Measurements from ENCODE around the gene DGCR8.

Gene DGCR8

DNA sequence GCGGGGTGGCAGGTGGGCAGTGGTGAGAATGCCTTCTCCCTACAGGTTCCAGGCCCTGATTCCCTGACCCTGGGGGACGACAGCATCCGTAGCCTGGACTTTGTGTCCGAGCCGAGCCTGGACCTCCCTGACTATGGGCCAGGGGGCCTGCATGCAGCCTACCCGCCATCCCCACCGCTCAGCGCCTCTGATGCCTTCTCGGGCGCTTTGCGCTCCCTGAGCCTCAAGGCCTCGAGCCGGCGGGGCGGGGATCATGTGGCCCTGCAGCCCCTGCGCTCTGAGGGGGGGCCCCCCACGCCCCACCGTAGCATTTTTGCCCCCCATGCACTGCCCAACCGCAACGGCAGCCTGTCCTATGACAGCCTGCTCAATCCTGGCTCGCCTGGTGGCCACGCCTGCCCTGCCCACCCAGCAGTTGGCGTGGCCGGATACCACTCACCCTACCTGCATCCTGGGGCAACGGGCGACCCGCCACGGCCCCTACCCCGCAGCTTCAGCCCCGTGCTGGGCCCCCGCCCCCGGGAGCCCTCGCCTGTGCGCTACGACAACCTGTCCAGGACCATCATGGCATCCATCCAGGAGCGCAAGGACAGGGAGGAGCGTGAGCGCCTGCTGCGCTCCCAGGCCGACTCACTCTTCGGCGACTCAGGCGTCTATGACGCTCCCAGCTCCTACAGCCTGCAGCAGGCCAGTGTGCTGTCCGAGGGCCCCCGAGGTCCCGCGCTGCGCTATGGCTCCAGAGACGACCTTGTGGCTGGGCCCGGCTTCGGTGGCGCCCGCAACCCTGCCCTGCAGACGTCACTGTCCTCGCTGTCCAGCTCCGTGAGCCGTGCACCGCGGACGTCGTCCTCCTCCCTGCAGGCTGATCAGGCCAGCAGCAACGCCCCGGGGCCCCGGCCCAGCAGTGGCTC is 62.9 kb downstream of the DGCR8 start:
- no peak for DNase-seq

- DNase-seq, result no peak
Measured at GRCh38 chr22:20143883-20144665, 64.0 kb downstream of the DGCR8 start.

GRCh38 chr22:20145206-20145831 is 65.3 kb downstream of the DGCR8 start:
- no peak for DNase-seq

- DNase-seq, result no peak
Measured at GRCh38 chr22:20145832-20146223, 65.8 kb downstream of the DGCR8 start.

DNA sequence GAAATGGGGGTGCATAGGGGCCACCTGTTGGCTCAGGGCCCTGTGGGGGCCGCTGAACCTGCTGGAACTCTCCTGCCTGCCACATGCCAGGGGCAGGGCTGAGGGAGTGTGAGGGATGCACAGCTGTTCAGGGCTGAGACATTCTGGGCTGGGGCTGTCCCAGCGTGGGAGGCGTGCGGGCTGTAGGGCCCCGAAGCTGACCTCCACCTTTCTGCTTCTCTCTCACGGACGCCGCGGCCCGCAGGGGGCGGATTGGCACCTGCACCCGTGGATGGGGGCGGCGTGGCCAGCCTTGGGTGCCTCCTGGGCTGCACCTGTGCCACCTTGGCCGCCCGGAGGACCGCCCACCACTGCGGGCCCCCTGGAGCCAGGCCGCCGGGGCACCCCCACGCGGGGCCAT is 66.7 kb downstream of the DGCR8 start:
- no peak for DNase-seq

DNA sequence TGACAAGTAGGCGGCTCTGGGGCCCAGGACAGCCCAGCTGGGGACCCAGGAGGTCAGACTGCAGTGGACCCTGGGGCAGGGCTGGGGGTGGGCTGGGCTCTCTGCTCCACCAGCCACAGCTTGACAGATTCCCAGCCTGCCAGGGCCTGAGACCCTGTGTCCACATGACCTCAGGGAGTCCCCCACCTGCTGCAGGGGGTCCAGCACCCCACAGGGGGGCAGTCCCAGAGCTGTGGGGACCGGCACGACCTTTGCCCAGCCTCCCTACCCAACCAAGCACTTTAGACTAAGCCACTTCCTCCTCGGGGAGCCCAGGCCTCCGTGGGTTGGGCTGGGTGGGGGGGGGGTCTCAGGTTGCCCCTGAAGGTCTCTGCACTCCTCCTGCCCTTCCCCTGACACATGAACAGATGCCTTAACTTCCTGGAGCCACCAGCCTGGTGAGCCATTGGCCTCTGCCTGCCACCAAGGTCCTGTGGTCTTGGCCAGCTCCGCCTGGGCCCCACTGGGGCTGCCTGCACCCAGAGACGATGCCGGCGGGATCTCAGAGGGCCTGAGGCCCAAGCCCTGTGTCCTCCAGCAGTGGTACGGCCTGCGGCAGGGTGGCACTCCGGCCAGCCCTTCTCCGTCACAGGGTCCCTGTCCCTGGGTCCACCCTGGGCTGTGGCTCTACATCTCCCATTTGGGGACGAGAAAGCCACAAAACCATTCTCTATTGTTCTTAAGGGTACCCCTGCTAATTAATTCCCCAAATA is 67.4 kb downstream of the DGCR8 start:
- no peak for DNase-seq

DNA sequence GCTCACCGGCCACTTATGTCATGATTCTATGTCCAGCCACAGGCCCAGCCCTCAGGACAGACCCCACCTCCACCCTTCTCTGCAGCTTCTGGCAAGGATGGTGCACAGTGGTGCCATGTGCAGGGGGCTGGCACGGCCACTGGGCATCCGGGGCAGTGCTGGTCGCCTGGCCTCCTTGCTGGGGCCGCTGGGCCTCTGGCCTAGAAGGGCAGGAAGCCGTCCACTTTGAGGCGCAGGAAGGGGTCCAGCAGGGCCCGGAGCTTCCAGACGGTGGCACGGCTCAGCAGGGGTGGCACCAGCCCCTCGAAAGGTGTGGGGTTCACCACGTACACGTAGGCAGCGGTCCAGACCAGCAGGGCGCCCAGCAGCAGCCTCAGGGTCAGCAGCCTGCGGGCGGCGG is 68.4 kb downstream of the DGCR8 start:
- DNase-seq, result no peak

DNA sequence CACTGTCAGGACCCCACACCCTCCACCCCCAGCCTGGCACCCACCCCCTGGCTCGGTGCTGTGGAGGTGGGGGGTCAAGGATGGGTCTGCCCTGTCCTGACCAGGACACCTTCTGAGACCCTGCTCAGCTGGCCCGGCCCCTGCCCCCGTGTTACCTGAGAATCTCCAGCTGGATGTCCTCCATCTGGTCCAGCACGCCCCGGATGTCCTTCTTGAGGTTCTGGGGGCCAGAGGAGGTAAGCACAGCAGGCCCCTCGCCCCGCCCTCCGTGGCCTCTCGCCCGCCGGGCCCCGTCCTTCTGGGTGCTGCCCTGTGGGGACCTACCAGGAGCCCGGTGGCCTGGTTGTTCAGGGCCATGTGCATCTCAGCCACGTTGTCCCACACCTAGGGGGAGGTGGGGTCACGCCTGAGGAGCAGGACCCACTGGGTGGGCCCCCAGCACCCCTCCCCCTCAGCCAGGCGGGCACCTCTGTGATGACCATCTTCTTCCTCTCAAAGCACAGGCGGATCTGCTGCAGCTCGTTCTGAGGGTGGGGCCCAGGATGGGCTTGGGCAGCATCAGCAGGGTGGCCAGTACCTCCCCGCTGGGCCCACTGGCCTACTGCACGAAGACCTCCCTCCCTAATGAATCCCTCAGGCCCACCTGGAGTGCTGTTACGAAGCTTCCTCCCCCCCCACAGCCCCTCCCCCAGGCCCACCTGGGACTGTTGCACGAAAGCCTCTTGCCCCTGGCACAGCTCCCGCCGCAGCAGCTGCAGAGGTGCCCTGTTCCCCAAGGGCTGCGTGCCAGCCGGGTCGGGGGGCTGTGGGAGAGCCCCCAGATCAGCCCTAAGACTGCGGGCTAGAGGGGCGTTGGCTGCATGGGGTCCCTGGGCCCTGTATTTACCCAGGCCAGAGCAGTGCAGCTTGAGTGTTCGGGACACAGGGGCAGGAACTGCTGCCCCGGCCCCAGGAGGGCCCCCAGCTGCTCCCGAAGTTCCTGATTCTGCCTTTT is 69.5 kb downstream of the DGCR8 start:
- peak; percentile 29 for DNase-seq

DNA sequence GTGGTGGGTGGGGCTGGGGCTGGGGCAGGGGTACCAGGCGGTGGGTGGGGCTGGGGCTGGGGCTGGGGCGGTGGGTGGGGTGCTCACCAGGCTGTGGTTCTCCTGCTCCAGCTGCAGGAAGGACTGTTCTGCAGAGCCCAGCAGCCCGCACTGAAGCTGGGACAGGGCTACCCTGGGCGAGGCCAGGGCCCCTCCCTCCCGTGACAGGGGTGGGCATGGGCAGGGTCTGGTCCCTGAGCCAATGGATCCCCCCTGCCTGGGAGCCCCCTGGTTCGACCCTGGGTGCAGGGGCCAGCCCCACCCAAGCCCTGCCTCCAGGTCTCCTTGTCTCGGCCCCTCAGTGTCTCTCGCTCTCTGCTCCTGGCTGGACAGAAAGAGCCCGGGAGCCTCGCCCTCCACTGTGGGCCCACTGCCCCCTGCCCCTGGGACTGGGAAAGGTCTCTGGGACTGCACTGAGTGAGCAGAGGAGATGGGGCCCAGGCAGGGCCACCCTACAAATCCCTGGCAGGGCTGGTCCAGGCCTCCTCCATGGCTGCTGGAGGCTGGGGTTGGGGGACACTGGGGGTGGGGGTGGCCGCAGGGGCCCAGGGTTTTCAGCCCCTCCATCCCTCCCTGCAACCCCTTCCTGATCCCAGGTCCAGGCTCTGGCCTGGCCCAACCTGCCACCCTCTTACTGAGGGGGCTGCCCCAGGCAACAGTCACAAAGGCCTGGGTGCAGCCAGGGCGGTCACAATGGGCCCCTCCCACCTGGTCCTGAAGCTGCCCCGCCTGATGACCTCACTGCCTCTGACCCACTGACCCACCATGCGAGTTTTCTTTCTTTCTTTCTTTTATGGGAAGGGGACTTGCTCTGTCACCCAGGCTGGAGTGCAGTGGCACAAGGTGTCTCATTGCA is 70.6 kb downstream of the DGCR8 start, which contains the start of gene CCDC188:
Gene CCDC188 (minus strand): TSS at position 675 of the 895 bp plus-strand sequence. CDS start 69 bp downstream, at position 606.
- DNase-seq, result no peak

DNA sequence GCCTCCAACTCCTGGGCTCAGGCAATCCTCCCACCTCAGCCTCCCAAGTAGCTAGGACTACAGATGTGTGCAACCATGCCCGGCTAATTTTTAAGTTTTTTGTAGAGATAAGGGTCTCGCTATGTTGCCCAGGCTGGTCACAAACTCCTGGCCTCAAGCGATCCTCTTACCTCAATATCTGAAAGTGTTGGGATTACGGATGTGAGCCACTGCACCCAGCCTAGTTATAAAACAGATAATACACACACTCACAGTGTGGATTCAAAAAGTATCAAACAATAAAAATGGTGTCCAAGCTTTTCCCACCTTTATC is 71.2 kb downstream of the DGCR8 start:
- DNase-seq, result no peak

- no peak for DNase-seq
Measured at GRCh38 chr22:20152464-20152890, 72.4 kb downstream of the DGCR8 start.

- no peak for DNase-seq
Measured at GRCh38 chr22:20153945-20154344, 73.9 kb downstream of the DGCR8 start.

DNA sequence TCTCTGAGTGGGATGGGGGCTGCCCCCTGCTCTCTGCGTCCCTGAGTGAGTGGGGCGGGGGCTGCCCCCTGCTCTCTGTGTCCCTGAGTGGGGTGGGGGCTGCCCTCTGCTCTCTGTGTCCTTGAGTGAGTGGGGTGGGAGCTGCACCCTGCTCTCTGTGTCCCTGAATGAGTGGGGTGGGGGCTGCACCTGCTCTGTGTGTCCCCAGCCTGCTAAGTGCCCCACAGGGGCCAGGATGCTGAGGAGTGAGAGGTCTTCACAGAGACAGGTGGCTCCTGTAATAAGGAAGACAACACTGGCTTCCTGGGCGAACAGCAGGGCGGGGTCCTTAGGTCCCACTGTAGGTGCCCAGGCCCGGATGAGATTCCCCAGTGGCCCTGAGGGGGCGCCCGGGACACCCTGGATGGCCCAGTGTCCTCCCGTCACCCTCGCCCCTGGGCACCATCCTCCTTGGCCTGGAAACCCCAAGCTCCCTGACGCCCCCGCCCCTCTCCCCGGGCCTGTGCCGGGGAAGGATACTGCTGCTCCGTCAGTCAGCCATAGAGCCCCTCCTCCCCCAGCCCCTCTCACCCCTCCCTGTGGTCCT is 74.7 kb downstream of the DGCR8 start:
- peak; percentile 57 for DNase-seq

GRCh38 chr22:20155330-20156041 is 75.4 kb downstream of the DGCR8 start:
- DNase-seq, result peak; percentile 89

GRCh38 chr22:20156042-20156389 is 76.0 kb downstream of the DGCR8 start:
- DNase-seq, result no peak

- DNase-seq, result peak; percentile 76
Measured at GRCh38 chr22:20156611-20157429, 76.8 kb downstream of the DGCR8 start.

DNA sequence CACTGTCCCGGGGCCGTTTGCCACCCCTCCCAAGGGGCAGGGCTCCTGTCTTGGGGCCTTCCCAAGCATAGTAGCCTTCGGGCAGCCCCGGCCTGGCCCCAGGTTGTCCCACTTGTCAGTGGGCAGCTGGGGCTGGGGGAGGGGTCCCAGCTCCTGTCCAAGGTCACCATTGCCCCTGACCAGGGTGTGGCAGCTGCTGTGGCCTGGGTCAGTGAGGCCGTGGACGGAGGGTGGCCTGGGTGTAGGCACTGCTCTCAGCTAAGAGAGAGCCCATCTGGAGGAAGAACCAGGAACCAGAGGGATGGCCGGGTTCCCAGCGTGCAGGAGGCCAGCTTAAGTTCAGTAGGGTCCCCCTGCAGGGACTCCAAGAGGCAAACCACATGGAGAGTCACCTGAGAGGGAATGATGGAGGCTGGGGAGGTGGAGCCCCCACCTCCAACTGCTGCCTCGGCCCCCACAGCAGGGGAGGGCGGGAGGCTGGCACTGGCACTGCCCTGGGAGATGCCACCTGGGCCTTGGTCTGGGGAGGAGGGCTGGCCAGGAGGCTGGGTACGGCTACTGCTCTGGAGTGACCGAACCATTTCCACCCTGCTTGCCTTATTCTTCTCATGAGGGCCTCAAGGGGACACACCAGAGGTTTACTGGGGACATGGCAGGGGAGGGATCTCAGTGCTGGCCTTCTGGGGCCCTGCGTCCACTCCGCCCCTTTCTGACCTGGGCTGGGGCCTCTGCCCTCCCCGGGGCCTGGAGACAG is 77.6 kb downstream of the DGCR8 start:
- no peak for DNase-seq
